Osteoblast (primary cell): ENCODE results near the gene NUDT9. TPM values are rescaled to one million over a fixed set of nuclear protein-coding genes. Genes with fewer than 3 reads are reported as not detected.
A peak's percentile ranks its signal among the peaks of the same experiment; 100 is the strongest.
"Not testable (repeated sequence)": the region's sequence is repeated elsewhere in the genome, so short reads cannot be mapped to it uniquely, and the experiment has no call there.

Source experiments
- DNase-seq: peaks from one replicate; pipeline ENCODE4 v3.0.0; 2011; ENCODE audit warnings: low spot score, mixed read lengths; ENCODE audit not compliant: insufficient read length; ENCODE audit errors: missing footprints
- H2AFZ ChIP-seq: 2 replicates; pipeline ENCODE4 v1.6.0; 2011; ENCODE audit warnings: mild to moderate bottlenecking, low read length
- H3K27ac ChIP-seq: 2 replicates; pipeline ENCODE4 v1.5.1; 2011; ENCODE audit warnings: mild to moderate bottlenecking, low read depth, low read length, moderate library complexity
- H3K27me3 ChIP-seq: 2 replicates; pipeline ENCODE4 v1.6.0; 2012; ENCODE audit warnings: mild to moderate bottlenecking, control low read depth, inconsistent platforms, low read length, moderate library complexity; ENCODE audit not compliant: insufficient read depth
- H3K36me3 ChIP-seq: 2 replicates; pipeline ENCODE4 v1.5.1; 2011; ENCODE audit warnings: mild to moderate bottlenecking, low read length, control low read depth, moderate library complexity; ENCODE audit not compliant: insufficient read depth
- H3K4me1 ChIP-seq: 2 replicates; pipeline ENCODE4 v1.5.1; 2011; ENCODE audit warnings: mild to moderate bottlenecking, low read length, control low read depth, moderate library complexity; ENCODE audit not compliant: insufficient read depth
- H3K4me2 ChIP-seq: 2 replicates; pipeline ENCODE4 v1.6.0; 2011; ENCODE audit warnings: mild to moderate bottlenecking, low read length; ENCODE audit not compliant: insufficient read depth
- H3K4me3 ChIP-seq: fragments of 200-600 bp; sonication (generic); 3 replicates; pipeline ENCODE4 v1.5.1; 2012; ENCODE audit warnings: mild to moderate bottlenecking, low read length, inconsistent platforms; ENCODE audit not compliant: insufficient read depth
- H3K79me2 ChIP-seq: 2 replicates; pipeline ENCODE4 v1.6.0; 2012; ENCODE audit warnings: mild to moderate bottlenecking, low read length, control low read depth, inconsistent platforms; ENCODE audit not compliant: insufficient read depth
- H3K9me3 ChIP-seq: 2 replicates; pipeline ENCODE4 v1.5.1; 2011; ENCODE audit warnings: low read depth, low read length, control low read depth
- H4K20me1 ChIP-seq: 2 replicates; pipeline ENCODE4 v1.6.0; 2012; ENCODE audit warnings: mild to moderate bottlenecking, low read length, control low read depth; ENCODE audit not compliant: insufficient read depth
- total RNA-seq: library from RNA; depleted of rRNA; stranded (reverse); fragments of >200 nt; gene quantifications from 2 replicates; pipeline ENCODE4 v1.2.3, GENCODE V29; 2012
- TF ChIP-seq, protein P1 (sequence below): IDR thresholded peaks from 2 replicates; pipeline ENCODE4 v1.5.1; 2011; ENCODE audit warnings: mild to moderate bottlenecking, low read depth, low read length, moderate library complexity; ENCODE audit errors: extremely low read depth

Gene NUDT9
- total RNA-seq, 1 donor, result 10.1 TPM

GRCh38 chr4:87491436-87491835 lies 69.1 kb downstream of the NUDT9 start:
- Histone ChIP-seq H3K36me3 (no peaks in the 10 kb centered on the region), H3K79me2 (no peaks in the 10 kb centered on the region), H3K4me1 (peaks cover 6% of the 10 kb centered on the region), H3K4me2 (no peak overlapping the region), H2AFZ (no peak overlapping the region), H3K27me3 (no peaks in the 10 kb centered on the region), H3K4me3 (no peak overlapping the region), H3K9me3 (no peaks in the 10 kb centered on the region), H3K27ac (no peak overlapping the region), H4K20me1 (no peaks in the 10 kb centered on the region)
- DNase-seq, result no peak
- TF ChIP-seq, protein P1, sequence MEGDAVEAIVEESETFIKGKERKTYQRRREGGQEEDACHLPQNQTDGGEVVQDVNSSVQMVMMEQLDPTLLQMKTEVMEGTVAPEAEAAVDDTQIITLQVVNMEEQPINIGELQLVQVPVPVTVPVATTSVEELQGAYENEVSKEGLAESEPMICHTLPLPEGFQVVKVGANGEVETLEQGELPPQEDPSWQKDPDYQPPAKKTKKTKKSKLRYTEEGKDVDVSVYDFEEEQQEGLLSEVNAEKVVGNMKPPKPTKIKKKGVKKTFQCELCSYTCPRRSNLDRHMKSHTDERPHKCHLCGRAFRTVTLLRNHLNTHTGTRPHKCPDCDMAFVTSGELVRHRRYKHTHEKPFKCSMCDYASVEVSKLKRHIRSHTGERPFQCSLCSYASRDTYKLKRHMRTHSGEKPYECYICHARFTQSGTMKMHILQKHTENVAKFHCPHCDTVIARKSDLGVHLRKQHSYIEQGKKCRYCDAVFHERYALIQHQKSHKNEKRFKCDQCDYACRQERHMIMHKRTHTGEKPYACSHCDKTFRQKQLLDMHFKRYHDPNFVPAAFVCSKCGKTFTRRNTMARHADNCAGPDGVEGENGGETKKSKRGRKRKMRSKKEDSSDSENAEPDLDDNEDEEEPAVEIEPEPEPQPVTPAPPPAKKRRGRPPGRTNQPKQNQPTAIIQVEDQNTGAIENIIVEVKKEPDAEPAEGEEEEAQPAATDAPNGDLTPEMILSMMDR, result no peak

- not testable (repeated sequence) for H3K4me3 ChIP-seq, H3K4me2 ChIP-seq, H3K79me2 ChIP-seq, H4K20me1 ChIP-seq, H2AFZ ChIP-seq, H3K9me3 ChIP-seq, H3K36me3 ChIP-seq, DNase-seq, H3K27me3 ChIP-seq, H3K4me1 ChIP-seq, H3K27ac ChIP-seq
Measured at GRCh38 chr4:87491851-87492250, 69.5 kb downstream of the NUDT9 start.

GRCh38 chr4:87493115-87493514 lies 70.7 kb downstream of the NUDT9 start:
- DNase-seq, result no peak
- no peaks in the 10 kb centered on the region for H4K20me1 ChIP-seq
- no peak overlapping the region for H2AFZ ChIP-seq
- H3K4me3 ChIP-seq, result no peak overlapping the region
- no peaks in the 10 kb centered on the region for H3K79me2 ChIP-seq
- no peak overlapping the region for H3K27ac ChIP-seq
- H3K4me1 ChIP-seq, result peaks cover 7% of the 10 kb centered on the region
- no peak overlapping the region for H3K4me2 ChIP-seq
- H3K36me3 ChIP-seq, result no peaks in the 10 kb centered on the region
- TF ChIP-seq, protein P1, result no peak
- H3K9me3 ChIP-seq, result no peaks in the 10 kb centered on the region
- no peaks in the 10 kb centered on the region for H3K27me3 ChIP-seq

- H3K27me3 ChIP-seq, result no peaks in the 10 kb centered on the region
- H2AFZ ChIP-seq, result no peak overlapping the region
- no peaks in the 10 kb centered on the region for H4K20me1 ChIP-seq
- peaks cover 6% of the 10 kb centered on the region for H3K4me1 ChIP-seq
- H3K9me3 ChIP-seq, result no peaks in the 10 kb centered on the region
- H3K4me3 ChIP-seq, result no peak overlapping the region
- DNase-seq, result no peak
- TF ChIP-seq, protein P1, result peak; percentile 41
- no peak overlapping the region for H3K4me2 ChIP-seq
- no peak overlapping the region for H3K27ac ChIP-seq
- H3K36me3 ChIP-seq, result no peaks in the 10 kb centered on the region
- no peaks in the 10 kb centered on the region for H3K79me2 ChIP-seq
Measured at GRCh38 chr4:87497159-87497558, 74.8 kb downstream of the NUDT9 start.
